WTC11 (cell line): ENCODE results near the gene ALDH16A1. TPM values are rescaled to one million over a fixed set of nuclear protein-coding genes. Genes with fewer than 3 reads are reported as not detected.

ENCODE experiments used
- ATAC-seq: fragments of 200-7000 bp; cut with Tn5 transposase; 2 replicates; pipeline ENCODE4 v1.10.0; 2021; ENCODE audit warnings: mild to moderate bottlenecking, moderate library complexity
- CTCF ChIA-PET: fragments of 300-600 bp; sonication (Branson Sonifier 250); formaldehyde crosslinking; loops from one replicate; lab custom pipeline; 2021; ENCODE audit warnings: antibody characterized with exemption; lab: Charles Lee
- POLR2A ChIA-PET: fragments of 350-600 bp; sonication (Branson Sonifier 250); formaldehyde crosslinking; loops from one replicate; lab custom pipeline; 2021; ENCODE audit warnings: antibody characterized with exemption; lab: Charles Lee
- DNase-seq: peaks from one replicate; pipeline ENCODE4 v3.0.0; 2021; ENCODE audit warnings: low spot score
- H3K27ac Mint-ChIP-seq: 2 replicates; pipeline ENCODE4 v1.8.0; 2021; ENCODE audit warnings: mixed read lengths
- H3K27me3 Mint-ChIP-seq: 2 replicates; pipeline ENCODE4 v1.8.0; 2021; ENCODE audit warnings: low read depth, mild to moderate bottlenecking, moderate library complexity, mixed read lengths
- H3K36me3 Mint-ChIP-seq: 2 replicates; pipeline ENCODE4 v1.8.0; 2021; ENCODE audit warnings: mixed read lengths
- H3K4me1 Mint-ChIP-seq: 2 replicates; pipeline ENCODE4 v1.8.0; 2022; ENCODE audit warnings: mixed read lengths
- H3K4me3 Mint-ChIP-seq: 2 replicates; pipeline ENCODE4 v1.8.0; 2021; ENCODE audit warnings: mild to moderate bottlenecking, moderate library complexity, mixed read lengths
- H3K9me3 Mint-ChIP-seq: 2 replicates; pipeline ENCODE4 v1.8.0; 2021; ENCODE audit warnings: mixed read lengths
- AFF4 ChIP-seq: sonication (generic); formaldehyde crosslinking; IDR thresholded peaks from 2 replicates; pipeline ENCODE4 v1.8.1; 2023; ENCODE audit warnings: mild to moderate bottlenecking, missing genetic modification reagents, borderline replicate concordance
- ARID4B ChIP-seq: sonication (generic); formaldehyde crosslinking; IDR thresholded peaks from 2 replicates; pipeline ENCODE4 v1.8.0; 2023; ENCODE audit warnings: missing genetic modification reagents, mild to moderate bottlenecking, borderline replicate concordance
- ATF3 ChIP-seq: sonication (generic); formaldehyde crosslinking; conservative IDR thresholded peaks from 2 replicates; pipeline ENCODE4 v1.8.1; 2022; ENCODE audit warnings: mild to moderate bottlenecking, missing genetic modification reagents
- HMGA2 ChIP-seq: fragments of 250-450 bp; sonication (Bioruptor Pico); IDR thresholded peaks from 2 replicates; pipeline ENCODE4 v1.4.0; 2021; ENCODE audit warnings: mild to moderate bottlenecking, moderate library complexity
- MAX ChIP-seq: sonication (generic); formaldehyde crosslinking; IDR thresholded peaks from 2 replicates; pipeline ENCODE4 v1.8.0; 2022; ENCODE audit warnings: mild to moderate bottlenecking, missing genetic modification reagents
- NR2C2 ChIP-seq: sonication (generic); formaldehyde crosslinking; IDR thresholded peaks from 2 replicates; pipeline ENCODE4 v1.8.0; 2022; ENCODE audit warnings: mild to moderate bottlenecking, missing genetic modification reagents
- PRDM15 ChIP-seq: sonication (generic); formaldehyde crosslinking; IDR thresholded peaks from 2 replicates; pipeline ENCODE4 v1.8.0; 2022; ENCODE audit warnings: missing genetic modification reagents
- PRRX2 ChIP-seq: fragments of 250-450 bp; sonication (Bioruptor Pico); IDR thresholded peaks from 2 replicates; pipeline ENCODE4 v1.8.0; 2021; ENCODE audit warnings: mild to moderate bottlenecking
- TP53 ChIP-seq: sonication (generic); formaldehyde crosslinking; IDR thresholded peaks from 2 replicates; pipeline ENCODE4 v1.8.1; 2023; ENCODE audit warnings: mild to moderate bottlenecking, missing genetic modification reagents
- ZBTB43 ChIP-seq: sonication (generic); formaldehyde crosslinking; IDR thresholded peaks from 2 replicates; pipeline ENCODE4 v1.8.1; 2023; ENCODE audit warnings: mild to moderate bottlenecking, missing genetic modification reagents
- ZNF232 ChIP-seq: sonication (generic); formaldehyde crosslinking; IDR thresholded peaks from 2 replicates; pipeline ENCODE4 v1.8.0; 2022; ENCODE audit warnings: mild to moderate bottlenecking, missing genetic modification reagents
- ZNF423 ChIP-seq: fragments of 250-450 bp; sonication (Bioruptor Pico); IDR thresholded peaks from 2 replicates; pipeline ENCODE4 v2.1.2; 2022; ENCODE audit warnings: mild to moderate bottlenecking, moderate library complexity
- ZNF512 ChIP-seq: sonication (generic); formaldehyde crosslinking; IDR thresholded peaks from 2 replicates; pipeline ENCODE4 v1.8.1; 2022; ENCODE audit warnings: missing genetic modification reagents, borderline replicate concordance
- ZSCAN18 ChIP-seq: fragments of 250-450 bp; sonication (Bioruptor Pico); IDR thresholded peaks from 2 replicates; pipeline ENCODE4 v2.1.2; 2022; ENCODE audit warnings: mild to moderate bottlenecking, moderate library complexity
- total RNA-seq: library from RNA; stranded (reverse); gene quantifications from 3 replicates; pipeline ENCODE4 v1.2.3, GENCODE V29; 2021

ALDH16A1 gene
- total RNA-seq, 1 experiment from 2014 or later, result 44.3 TPM

GRCh38 chr19:49423071-49423984 lies 29.7 kb upstream of the ALDH16A1 start, which contains the start of gene PTH2:
PTH2 (minus strand) TSS chr19:49423441; CDS start chr19:49423339, 102 bp downstream.
- H3K27ac Mint-ChIP-seq, result no peak within 1 kb of the TSS
- no peak for ATAC-seq
- TF ChIP-seq ZSCAN18 (CRISPR knock-in tag), result no peak
- TF ChIP-seq ZNF423, result no peak
- TF ChIP-seq PRDM15 (CRISPR knock-in tag), result no peak
- no peak for TF ChIP-seq NR2C2
- no peak for TF ChIP-seq ATF3 (CRISPR knock-in tag)
- TF ChIP-seq PRRX2 (CRISPR knock-in tag), result no peak
- no peak for TF ChIP-seq MAX (CRISPR knock-in tag)
- TF ChIP-seq ZNF512 (CRISPR knock-in tag), result 0 out of 2 replicates have a peak, but pooled peaks have one; percentile 18
- TF ChIP-seq, all 79 proteins: peak for 1
- no peaks in the 10 kb centered on the region for H3K36me3 Mint-ChIP-seq
- POLR2A ChIA-PET, result interaction anchor here (1.4 kb wide), 1 partner anchor 19 kb away, joined by 3 read pairs; no protein-coding TSS in a partner anchor
- H3K4me3 Mint-ChIP-seq, result peak within 1 kb of the TSS; percentile 80
- H3K9me3 Mint-ChIP-seq, result no peaks in the 10 kb centered on the region
- H3K27me3 Mint-ChIP-seq, result peaks cover 95% of the 10 kb centered on the region
- H3K4me1 Mint-ChIP-seq, result peaks cover 77% of the 10 kb centered on the region
- DNase-seq, result no peak
- CTCF ChIA-PET, result interaction anchor here (0.6 to 8.4 kb wide), 5 partner anchors 19 to 1055 kb away, joined by 3 to 120 read pairs (median 4); partner anchors contain the start of gene KASH5

GRCh38 chr19:49423985-49424303 lies 29.1 kb upstream of the ALDH16A1 start:
- H3K27me3 Mint-ChIP-seq, result peaks cover 96% of the 10 kb centered on the region
- H3K27ac Mint-ChIP-seq, result no peak overlapping the region
- DNase-seq (no peak), ATAC-seq (no peak)
- POLR2A ChIA-PET, result no interaction called here
- no peaks in the 10 kb centered on the region for H3K9me3 Mint-ChIP-seq
- H3K4me3 Mint-ChIP-seq, result peak overlapping the region; percentile 53
- H3K36me3 Mint-ChIP-seq, result no peaks in the 10 kb centered on the region
- CTCF ChIA-PET, result interaction anchor here (0.5 to 4.5 kb wide), 6 partner anchors 12 to 1055 kb away, joined by 3 to 24 read pairs (median 4); partner anchors contain the start of gene GYS1
- peaks cover 76% of the 10 kb centered on the region for H3K4me1 Mint-ChIP-seq
- no peak for TF ChIP-seq ARID4B
- TF ChIP-seq ZNF232, result no peak
- TF ChIP-seq HMGA2 (CRISPR knock-in tag), result no peak
- no peak for TF ChIP-seq TP53 (CRISPR knock-in tag)
- TF ChIP-seq ZBTB43 (CRISPR knock-in tag), result no peak
- TF ChIP-seq AFF4, result no peak
